GM12865 (cell line): ENCODE results near the gene FOLR2.

Experiments
- DNase-seq: peaks from one replicate; pipeline ENCODE4 v3.0.0; 2010; ENCODE audit warnings: low read depth
- H3K4me3 ChIP-seq: 2 replicates; pipeline ENCODE4 v1.5.1; 2011; ENCODE audit warnings: mild to moderate bottlenecking, low read depth, low read length, control low read depth
- CTCF ChIP-seq: IDR thresholded peaks from 2 replicates; pipeline ENCODE4 v1.5.1; 2011; ENCODE audit warnings: low read length, control low read depth, low read depth, inconsistent platforms; ENCODE audit not compliant: insufficient read depth; ENCODE audit errors: missing control alignments

Gene FOLR2

GRCh38 chr11:72236083-72236697, 19.6 kb downstream of the FOLR2 start:
- H3K4me3 ChIP-seq = no peak overlapping the region
- DNase-seq = no peak
- TF ChIP-seq CTCF = no peak

GRCh38 chr11:72236774-72237111, 20.1 kb downstream of the FOLR2 start:
- no peak overlapping the region for H3K4me3 ChIP-seq
- TF ChIP-seq CTCF = no peak

GRCh38 chr11:72237112-72237931, 20.7 kb downstream of the FOLR2 start:
- no peak for TF ChIP-seq CTCF
- no peak for DNase-seq
- no peak overlapping the region for H3K4me3 ChIP-seq

More at GRCh38 chr11:72236774-72237111, 20.1 kb downstream of the FOLR2 start:
- no peak for DNase-seq

- H3K4me3 ChIP-seq = no peak overlapping the region
- DNase-seq = peak; percentile 78
- peak; percentile 86 for TF ChIP-seq CTCF
These were observed 21.5 kb downstream of the FOLR2 start for GRCh38 chr11:72238040-72238450.

- no peak for DNase-seq
- H3K4me3 ChIP-seq = no peak overlapping the region
- TF ChIP-seq CTCF = no peak
These were observed 22.1 kb downstream of the FOLR2 start for GRCh38 chr11:72238492-72239312.

GRCh38 chr11:72239313-72239848, 22.8 kb downstream of the FOLR2 start:
- DNase-seq = peak; percentile 55
- H3K4me3 ChIP-seq = peak overlapping the region; percentile 17
- TF ChIP-seq CTCF = no peak
